Esophagus (tissue), 2 donors: Measurements from ENCODE around the gene KRTAP1-5. TPM values are rescaled to one million over a fixed set of nuclear protein-coding genes. Genes with fewer than 3 reads are reported as not detected.
"Not testable (repeated sequence)": the region's sequence is repeated elsewhere in the genome, so short reads cannot be mapped to it uniquely, and the experiment has no call there.

ENCODE experiments used
- H3K27ac ChIP-seq, 2 donors: one replicate each; pipeline ENCODE4 v1.5.1; 2013; ENCODE audit warnings: low read depth in 2 of 2, mild to moderate bottlenecking in 2 of 2, inconsistent platforms in 1 of 2, low read length in 1 of 2, moderate library complexity in 1 of 2
- H3K27me3 ChIP-seq, 2 donors: one replicate each; pipeline ENCODE4 v1.6.1; 2013; ENCODE audit warnings: low read length in 2 of 2, control low read depth in 1 of 2, mild to moderate bottlenecking in 1 of 2; ENCODE audit not compliant: insufficient read depth in 2 of 2, control insufficient read depth in 1 of 2
- H3K36me3 ChIP-seq, 2 donors: one replicate each; pipeline ENCODE4 v1.6.1; 2013; ENCODE audit warnings: low read length in 1 of 2; ENCODE audit not compliant: control insufficient read depth in 2 of 2, insufficient read depth in 2 of 2
- H3K4me1 ChIP-seq, 2 donors: one replicate each; pipeline ENCODE4 v1.6.1; 2013; ENCODE audit warnings: low read length in 1 of 2; ENCODE audit not compliant: control insufficient read depth in 2 of 2, insufficient read depth in 2 of 2
- H3K4me3 ChIP-seq, 2 donors: one replicate each; pipeline ENCODE4 v1.5.1; 2013; ENCODE audit warnings: low read length in 2 of 2, mild to moderate bottlenecking in 2 of 2, low read depth in 1 of 2, moderate library complexity in 1 of 2
- H3K9me3 ChIP-seq, 2 donors: one replicate each; pipeline ENCODE4 v1.6.1; 2013; ENCODE audit warnings: mild to moderate bottlenecking in 2 of 2, low read depth in 1 of 2, low read length in 1 of 2, moderate library complexity in 1 of 2; ENCODE audit not compliant: control insufficient read depth in 2 of 2, insufficient read depth in 1 of 2
- WGBS, 2 donors: extraction: QIAGEN DNeasy Blood & Tissue Kit; methylation state at CpG; one replicate each; pipeline ENCODE4 v1.1.7; 2013; 5-methylcytosine and 5-hydroxymethylcytosine counted together
- polyA plus RNA-seq, 2 donors: library from polyadenylated mRNA; stranded (reverse); fragments of 200-250 nt; gene quantifications; one replicate each; pipeline ENCODE4 v1.2.3, GENCODE V29; 2013
- donor health status: healthy with polysubstance abuse.
- donor health status: Bipolar disorder and iron deficiency.

Gene KRTAP1-5
- polyA plus RNA-seq, 2 donors, result 0.09 TPM; not detected in 1

GRCh38 chr17:41009301-41009760, 17.7 kb downstream of the KRTAP1-5 start:
- H3K4me3 ChIP-seq, result no peak overlapping the region
- no peaks in the 10 kb centered on the region for H3K36me3 ChIP-seq
- no peaks in the 10 kb centered on the region for H3K4me1 ChIP-seq
- no peaks in the 10 kb centered on the region for H3K27me3 ChIP-seq
- WGBS, 2 donors, result 32 to 35% methylated on average over 4 of the region's 4 CpGs
- no peaks in the 10 kb centered on the region for H3K9me3 ChIP-seq
- no peak overlapping the region for H3K27ac ChIP-seq

- H3K36me3 ChIP-seq, result no peaks in the 10 kb centered on the region
- H3K27ac ChIP-seq, result no peak within 1 kb of the TSS
- no peaks in the 10 kb centered on the region for H3K4me1 ChIP-seq
- 72 to 85% methylated on average over 8 of the region's 8 CpGs for WGBS, 2 donors
- no peaks in the 10 kb centered on the region for H3K9me3 ChIP-seq
- no peaks in the 10 kb centered on the region for H3K27me3 ChIP-seq
- no peak within 1 kb of the TSS for H3K4me3 ChIP-seq
These were observed 18.2 kb downstream of the KRTAP1-5 start, which contains the start of gene KRTAP3-1 for GRCh38 chr17:41008811-41009210. Gene KRTAP3-1 (minus strand): TSS chr17:41009128. CDS start chr17:41009074, 54 bp downstream.

- 82 to 94% methylated on average over 3 of the region's 3 CpGs for WGBS, 2 donors
- Histone ChIP-seq H3K4me3 (no peak overlapping the region), H3K27ac (no peak overlapping the region), H3K36me3 (no peaks in the 10 kb centered on the region), H3K9me3 (no peaks in the 10 kb centered on the region), H3K4me1 (peaks cover 0 to 2% of the 10 kb centered on the region in 2 donors), H3K27me3 (no peaks in the 10 kb centered on the region)
These were observed 22.6 kb downstream of the KRTAP1-5 start for GRCh38 chr17:41004397-41004796.

GRCh38 chr17:41003926-41004325, 23.1 kb downstream of the KRTAP1-5 start:
- peaks cover 0 to 2% of the 10 kb centered on the region in 2 donors for H3K4me1 ChIP-seq
- H3K27ac ChIP-seq, result no peak overlapping the region
- no peaks in the 10 kb centered on the region for H3K27me3 ChIP-seq
- no peaks in the 10 kb centered on the region for H3K9me3 ChIP-seq
- WGBS, 2 donors, result 48 to 64% methylated on average over 4 of the region's 4 CpGs
- no peaks in the 10 kb centered on the region for H3K36me3 ChIP-seq
- H3K4me3 ChIP-seq, result no peak overlapping the region

GRCh38 chr17:41002814-41003213, 24.2 kb downstream of the KRTAP1-5 start:
- Histone ChIP-seq H3K27ac (no peak overlapping the region), H3K9me3 (no peaks in the 10 kb centered on the region), H3K27me3 (no peaks in the 10 kb centered on the region), H3K36me3 (no peaks in the 10 kb centered on the region), H3K4me3 (no peak overlapping the region), H3K4me1 (peaks cover 0 to 2% of the 10 kb centered on the region in 2 donors)
- 33 to 37% methylated on average over 5 of the region's 5 CpGs for WGBS, 2 donors

- Histone ChIP-seq H3K27ac (no peak overlapping the region), H3K4me3 (no peak overlapping the region), H3K9me3 (no peaks in the 10 kb centered on the region), H3K36me3 (no peaks in the 10 kb centered on the region), H3K27me3 (no peaks in the 10 kb centered on the region), H3K4me1 (peaks cover 0 to 2% of the 10 kb centered on the region in 2 donors)
- 89 to 91% methylated on average over 4 of the region's 4 CpGs for WGBS, 2 donors
These were observed 25.2 kb downstream of the KRTAP1-5 start for GRCh38 chr17:41001795-41002194.

- not testable (repeated sequence) for H3K9me3 ChIP-seq, H3K36me3 ChIP-seq, H3K27ac ChIP-seq, H3K4me3 ChIP-seq, H3K4me1 ChIP-seq, H3K27me3 ChIP-seq
- 86 to 87% methylated on average over 5 to 6 of the region's 6 CpGs for WGBS, 2 donors
These were observed 27.4 kb downstream of the KRTAP1-5 start, which contains the start of gene KRTAP3-2 for GRCh38 chr17:40999563-40999962. Gene KRTAP3-2 (minus strand): TSS chr17:40999906. CDS start chr17:40999853, 53 bp downstream.

GRCh38 chr17:40997361-40997760, 29.6 kb downstream of the KRTAP1-5 start:
- H3K9me3 ChIP-seq, result no peaks in the 10 kb centered on the region
- no peak overlapping the region for H3K4me3 ChIP-seq
- peaks cover 0 to 2% of the 10 kb centered on the region in 2 donors for H3K4me1 ChIP-seq
- WGBS, 2 donors, result 67% methylated on average over 2 of the region's 2 CpGs
- H3K27me3 ChIP-seq, result no peaks in the 10 kb centered on the region
- H3K27ac ChIP-seq, result no peak overlapping the region
- no peaks in the 10 kb centered on the region for H3K36me3 ChIP-seq

- Histone ChIP-seq H3K9me3 (no peaks in the 10 kb centered on the region), H3K27me3 (no peaks in the 10 kb centered on the region), H3K27ac (no peak overlapping the region), H3K4me3 (no peak overlapping the region), H3K4me1 (peaks cover 0 to 2% of the 10 kb centered on the region in 2 donors), H3K36me3 (no peaks in the 10 kb centered on the region)
- 73 to 82% methylated on average over 4 of the region's 4 CpGs for WGBS, 2 donors
These were observed 30.2 kb downstream of the KRTAP1-5 start for GRCh38 chr17:40996829-40997228.

GRCh38 chr17:40995116-40995515, 31.9 kb downstream of the KRTAP1-5 start:
- Histone ChIP-seq H3K27ac (no peak overlapping the region), H3K36me3 (no peaks in the 10 kb centered on the region), H3K27me3 (no peaks in the 10 kb centered on the region), H3K4me1 (peaks cover 0 to 2% of the 10 kb centered on the region in 2 donors), H3K9me3 (no peaks in the 10 kb centered on the region), H3K4me3 (no peak overlapping the region)
- 48 to 54% methylated on average over 1 of the region's 1 CpG for WGBS, 2 donors
